Upper lobe of left lung (tissue), 4 donors: ENCODE measurements around the gene VAC14.

Source experiments
- CTCF ChIP-seq, 6 experiments: fragments of 450-650 bp in 4 of 6; fragments of 200-600 bp in 2 of 6; sonication (generic) in 2 of 6; IDR thresholded peaks; one replicate each; pipeline ENCODE4 v1.5.1; 2016 to 2019; ENCODE audit warnings: antibody characterized with exemption in 6 of 6
- EP300 ChIP-seq, 4 donors: sonication (generic); formaldehyde crosslinking; IDR thresholded peaks; one replicate each; pipeline ENCODE4 v1.5.1; 2017; ENCODE audit warnings: antibody characterized with exemption in 4 of 4, control low read depth in 2 of 4
- POLR2A ChIP-seq, 4 donors: fragments of 450-650 bp; IDR thresholded peaks; one replicate each; pipeline ENCODE4 v1.5.1; 2016 to 2017; ENCODE audit warnings: antibody characterized with exemption in 4 of 4, mild to moderate bottlenecking in 2 of 4
- POLR2AphosphoS5 ChIP-seq, 2 donors: sonication (generic); formaldehyde crosslinking; IDR thresholded peaks; one replicate each; pipeline ENCODE4 v1.5.1; 2017; ENCODE audit warnings: antibody characterized with exemption in 2 of 2

GRCh38 chr16:70700101-70701020 lies 100.6 kb downstream of the VAC14 start:
- TF ChIP-seq CTCF (IDR thresholded peaks at IDR 0.05) (no peak), POLR2A (IDR thresholded peaks at IDR 0.05) (no peak), EP300 (IDR thresholded peaks at IDR 0.05) (no peak), POLR2AphosphoS5 (IDR thresholded peaks at IDR 0.05) (peak in 1 of 2 donors; percentile 26)
